Ramos (cell line): ENCODE measurements around the gene RNU6-8.

ENCODE experiments used
- in situ Hi-C: fragments of 300-500 bp; cut with MboI; formaldehyde crosslinking; loops from one replicate; pipeline ENCODE4 v1.14.3; 2022; ENCODE audit warnings: low sequenced_read_pairs; ENCODE audit not compliant: unreplicated experiment

The RNU6-8 gene

DNA sequence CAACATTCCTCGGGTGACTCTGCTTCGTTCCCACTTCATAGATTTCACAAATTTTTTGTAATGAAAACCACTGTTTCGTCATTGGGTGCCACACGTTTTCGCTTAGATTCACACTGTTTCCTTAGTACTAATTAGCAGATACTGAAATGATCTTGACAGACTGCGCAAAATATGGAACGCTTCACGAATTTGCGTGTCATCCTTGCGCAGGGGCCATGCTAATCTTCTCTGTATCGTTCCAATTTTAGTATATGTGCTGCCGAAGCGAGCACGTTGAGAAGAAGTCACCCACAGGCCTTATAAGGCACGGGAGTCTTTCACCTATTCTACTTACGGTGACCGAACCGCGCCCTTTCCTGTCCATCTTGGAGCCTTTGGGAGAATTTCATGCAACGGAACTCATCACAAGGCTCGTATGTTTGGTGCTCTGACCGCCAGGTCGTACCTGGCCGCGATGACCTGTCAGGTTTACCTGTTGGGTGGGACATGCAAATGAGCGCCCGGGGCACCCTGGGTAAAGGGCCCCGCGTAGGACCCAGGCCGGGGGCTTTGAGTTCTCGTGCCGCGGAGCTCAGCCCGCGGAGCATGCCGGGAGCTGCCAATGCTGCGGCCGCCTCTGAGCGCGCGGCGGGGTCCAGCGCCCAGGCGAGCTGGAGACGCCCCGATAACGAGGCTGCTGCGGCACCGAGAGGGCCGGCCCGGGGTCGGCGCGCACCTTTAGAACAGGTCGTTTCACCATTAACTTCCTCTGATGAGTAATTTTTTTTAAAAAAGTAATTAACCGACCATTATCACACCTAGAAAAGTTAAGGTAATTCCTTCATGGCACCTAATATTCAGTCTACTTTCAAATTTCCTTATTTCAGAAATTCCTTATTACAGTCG, at the start of gene RNU6-8:
Gene RNU6-8, minus strand, starts transcription at position 272 of the 885 bp plus-strand sequence.
- in situ Hi-C loops = no loop called here

DNA sequence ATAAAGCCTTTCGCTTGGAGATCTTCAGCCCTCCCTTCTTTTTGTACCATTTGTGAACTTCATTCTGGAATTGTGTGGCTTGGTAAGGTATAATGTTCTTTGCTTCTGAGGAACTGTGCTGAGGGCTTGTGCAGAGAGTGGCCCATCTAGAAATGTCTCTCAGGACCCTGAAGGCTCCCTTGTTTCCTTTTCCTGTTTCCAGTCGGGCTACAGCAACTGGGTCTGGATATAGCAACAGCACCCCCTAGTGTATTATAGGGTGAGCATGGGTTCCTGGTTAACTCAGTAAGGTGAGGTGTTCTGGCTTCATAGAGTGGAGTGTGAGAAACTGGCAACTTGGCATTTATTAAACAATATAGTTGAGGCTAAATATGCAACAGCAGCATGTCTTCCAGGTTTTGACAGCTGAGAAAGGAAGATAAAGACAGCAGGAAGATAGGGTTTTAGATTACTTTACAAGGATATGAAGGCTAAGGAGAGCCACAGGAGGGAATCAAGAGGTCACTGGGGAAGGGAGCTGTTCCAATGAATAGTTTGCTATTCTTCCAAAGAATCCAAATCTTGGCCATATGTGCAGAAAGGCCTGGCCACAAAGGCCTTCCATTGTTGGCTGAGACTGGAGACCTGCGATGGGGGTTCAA, 49.1 kb upstream of the RNU6-8 start:
- in situ Hi-C loops = loop anchor here (5.0 to 10.0 kb wide), 3 partner anchors 185 to 737 kb away; no protein-coding TSS in a partner anchor

DNA sequence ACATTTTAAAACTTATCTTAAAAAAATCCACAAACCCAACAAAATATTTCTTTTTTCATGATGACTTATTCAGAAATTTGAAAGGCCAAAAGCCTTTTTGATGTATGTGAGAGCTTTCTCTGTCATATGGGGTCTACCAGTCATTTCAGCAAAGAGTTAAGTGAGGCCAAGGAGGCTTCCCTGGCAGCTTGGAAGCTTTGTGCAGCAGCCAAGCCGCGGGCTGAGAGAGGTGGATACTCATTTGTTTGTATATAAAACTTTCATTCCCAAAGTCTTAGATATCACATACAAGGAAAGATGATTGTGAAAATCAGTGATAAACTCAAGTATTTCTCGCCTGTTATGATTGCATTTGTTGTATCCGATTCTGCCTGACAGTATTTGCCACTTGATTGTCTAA, 48.5 kb upstream of the RNU6-8 start:
- in situ Hi-C loops = loop anchor here (5.0 to 10.0 kb wide), 3 partner anchors 184 to 737 kb away; no protein-coding TSS in a partner anchor

DNA sequence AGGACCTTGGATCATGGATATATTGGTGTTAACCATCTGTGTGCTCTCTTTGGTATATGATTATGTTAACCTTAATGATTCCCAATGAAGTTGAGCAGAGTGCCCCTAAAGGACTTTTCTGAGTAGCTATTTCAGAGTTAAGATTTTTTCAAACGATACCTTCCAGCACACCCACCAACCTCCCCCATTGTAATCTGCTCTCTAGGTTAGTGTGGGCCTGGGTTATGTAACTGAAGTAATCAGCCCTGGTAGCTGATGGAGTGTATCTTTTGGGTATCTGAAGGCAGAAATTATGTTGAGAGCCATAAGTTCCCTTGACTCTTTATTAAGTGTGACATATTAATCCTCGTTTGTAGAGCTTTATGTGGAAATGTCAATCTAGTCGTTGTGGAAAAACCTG, 47.6 kb upstream of the RNU6-8 start:
- in situ Hi-C loops = loop anchor here (5.0 to 10.0 kb wide), 3 partner anchors 183 to 736 kb away; no protein-coding TSS in a partner anchor

DNA sequence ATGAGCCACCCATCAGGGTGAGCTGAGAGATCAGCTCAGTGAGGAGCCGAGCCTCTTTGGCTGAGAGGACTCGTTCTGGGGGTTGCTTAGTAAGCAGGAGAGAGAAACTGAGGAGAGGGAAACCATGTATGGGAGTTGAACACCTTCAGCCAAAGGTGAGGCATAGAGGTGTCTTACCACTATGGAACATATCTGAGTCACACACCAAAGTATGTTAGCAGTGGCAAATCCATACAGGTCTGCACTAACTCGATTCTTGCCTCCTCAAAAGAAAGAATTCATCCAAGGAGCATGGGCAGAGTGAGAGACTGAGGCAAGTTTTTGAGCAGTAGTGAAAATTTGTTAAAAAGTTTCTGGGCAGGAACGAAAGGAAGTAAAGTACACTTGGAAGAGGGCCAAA, 46.7 kb upstream of the RNU6-8 start:
- in situ Hi-C loops = loop anchor here (5.0 to 10.0 kb wide), 3 partner anchors 182 to 735 kb away; no protein-coding TSS in a partner anchor

DNA sequence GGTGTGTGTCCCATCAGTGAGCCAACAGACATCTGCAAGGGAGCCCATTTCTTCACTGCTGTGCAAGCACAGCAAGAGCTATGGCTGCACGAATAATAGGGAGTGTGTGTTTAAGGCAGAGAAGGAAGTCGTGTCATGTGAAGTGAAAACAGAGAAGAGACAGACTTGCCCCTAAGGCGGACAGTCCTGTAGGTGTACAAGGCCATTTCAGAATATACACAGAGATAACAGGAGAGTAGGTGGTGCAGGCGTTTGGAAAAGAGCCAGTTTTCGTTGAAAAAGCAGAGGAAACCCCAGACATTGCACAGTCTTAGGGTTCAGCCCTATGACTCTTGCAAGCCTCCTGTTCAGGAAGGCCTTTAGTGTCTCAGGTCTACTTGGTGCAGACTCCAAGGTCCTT, 46.3 kb upstream of the RNU6-8 start:
- in situ Hi-C loops = no loop called here

DNA sequence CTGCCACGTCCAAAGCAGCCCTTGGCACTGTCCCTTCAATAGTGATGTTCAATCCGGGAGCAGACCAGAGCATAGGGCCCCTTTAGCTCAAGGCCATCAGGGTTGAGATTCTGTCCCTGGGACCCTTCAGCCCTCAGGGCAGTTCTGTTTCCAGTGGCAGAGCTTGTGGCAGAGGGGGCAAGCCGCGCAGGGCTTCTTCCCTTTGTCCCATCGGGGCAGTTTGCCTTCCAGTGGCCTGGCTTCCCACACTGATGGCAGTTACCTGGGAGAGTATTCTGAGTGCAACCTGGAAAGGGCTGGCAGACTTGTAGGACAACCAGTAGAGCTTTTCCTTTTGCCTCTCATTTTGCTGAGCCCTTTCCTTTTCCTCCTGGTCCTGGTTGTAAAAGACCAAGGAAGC, 43.7 kb upstream of the RNU6-8 start:
- in situ Hi-C loops = no loop called here

DNA sequence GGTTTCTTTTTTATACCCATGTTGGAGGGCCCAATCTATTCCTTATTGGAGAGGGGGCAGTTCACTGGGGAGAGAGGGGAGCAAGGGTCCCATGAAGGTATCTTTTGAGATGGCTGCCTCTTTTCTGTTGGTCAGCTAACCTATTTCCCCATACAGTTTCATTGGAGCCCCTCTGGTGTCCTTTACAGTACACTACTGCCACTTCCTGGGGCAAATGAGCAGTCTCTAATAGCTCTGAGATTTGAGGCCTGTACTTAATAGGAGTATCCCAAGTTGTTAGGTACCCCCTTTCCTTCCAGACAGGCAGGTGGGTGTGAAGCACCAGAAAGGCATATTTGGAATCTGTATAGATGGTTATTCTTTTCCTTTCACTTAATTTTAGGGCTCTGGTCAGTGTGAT, 41.3 kb upstream of the RNU6-8 start:
- in situ Hi-C loops = no loop called here

DNA sequence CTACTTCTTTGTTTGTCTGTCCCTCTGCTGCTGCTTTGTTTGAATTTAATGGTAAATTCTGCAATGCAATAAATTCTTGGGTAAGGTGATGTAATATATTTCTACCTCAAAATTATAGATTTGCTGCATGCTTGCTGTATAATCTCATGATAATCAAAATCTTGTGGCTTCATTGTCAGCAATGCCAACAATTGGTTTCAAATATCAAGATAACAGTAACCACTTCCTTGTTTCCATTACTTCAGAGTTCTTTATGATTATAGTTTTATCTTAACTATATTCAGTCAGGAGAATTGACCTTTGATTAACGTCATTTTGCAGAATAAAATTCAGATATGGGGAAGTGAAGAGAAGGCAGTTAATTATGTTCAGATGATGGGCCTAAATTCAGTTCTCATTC, 30.2 kb upstream of the RNU6-8 start:
- in situ Hi-C loops = no loop called here

DNA sequence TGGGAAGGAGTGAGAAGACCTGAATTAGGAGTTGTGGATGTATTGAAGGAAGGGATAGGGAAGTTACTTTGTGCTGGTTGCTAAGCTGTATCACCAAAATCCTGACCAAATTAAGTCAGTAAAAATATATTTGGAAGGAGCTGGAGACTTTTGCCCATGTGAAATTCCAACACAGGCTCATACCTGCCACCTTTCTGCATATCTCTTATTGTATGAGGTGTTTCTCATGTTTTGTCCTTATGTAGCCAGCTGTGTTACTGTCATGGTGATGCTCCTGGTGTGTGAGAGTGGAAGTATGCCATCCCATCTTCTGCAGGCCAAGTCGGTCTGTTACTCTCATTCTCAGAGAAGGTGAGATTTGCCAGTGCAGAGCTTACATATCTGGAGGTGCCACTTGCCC, 29.4 kb upstream of the RNU6-8 start:
- in situ Hi-C loops = no loop called here

DNA sequence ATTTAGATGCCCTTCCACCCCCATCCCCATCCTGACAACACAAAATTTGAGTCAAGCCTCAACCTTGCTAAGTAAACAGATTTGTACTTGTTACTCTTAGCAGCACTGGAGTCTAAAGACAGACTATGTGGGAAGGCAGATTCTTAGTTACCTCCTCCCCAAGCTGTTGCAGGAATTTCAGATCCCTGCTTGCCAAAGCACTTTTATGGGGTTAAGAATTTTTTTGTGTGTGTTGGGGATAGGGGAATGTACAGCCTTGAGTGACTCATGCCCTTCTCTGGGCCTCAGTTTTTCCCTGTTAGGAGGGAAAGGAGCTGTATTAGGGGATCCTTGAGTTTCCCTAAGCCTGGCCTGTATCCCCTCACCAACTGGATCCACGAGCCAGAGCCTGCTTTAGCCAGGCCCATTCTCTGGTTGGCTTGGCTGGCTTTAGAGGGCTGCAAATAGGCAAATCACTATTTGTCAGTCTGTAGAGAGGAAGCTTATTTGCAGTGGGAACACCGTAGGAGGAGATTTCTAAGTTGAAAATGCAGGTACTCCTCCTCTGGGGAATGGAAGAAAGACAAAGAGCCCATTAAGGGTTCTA, 27.7 kb upstream of the RNU6-8 start:
- in situ Hi-C loops = no loop called here

DNA sequence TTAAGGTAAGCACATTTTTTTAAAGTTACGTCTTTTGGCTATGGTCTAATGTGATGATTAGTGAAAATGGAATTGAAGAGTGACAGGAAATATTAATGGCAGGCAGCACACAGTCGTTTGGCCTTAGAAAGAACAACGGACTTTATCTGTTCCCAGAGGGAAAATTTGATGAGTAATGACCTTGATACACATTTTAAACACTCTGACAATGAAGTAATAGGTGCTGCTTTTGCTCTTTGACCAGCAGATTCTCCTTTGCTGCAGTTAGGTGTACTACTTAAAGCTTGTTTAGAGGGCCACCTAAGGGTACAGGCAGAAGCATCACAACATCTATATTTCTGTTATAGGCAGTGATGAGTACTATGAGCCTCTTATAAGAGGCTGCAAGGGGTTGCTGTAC, 27.1 kb upstream of the RNU6-8 start:
- in situ Hi-C loops = no loop called here

DNA sequence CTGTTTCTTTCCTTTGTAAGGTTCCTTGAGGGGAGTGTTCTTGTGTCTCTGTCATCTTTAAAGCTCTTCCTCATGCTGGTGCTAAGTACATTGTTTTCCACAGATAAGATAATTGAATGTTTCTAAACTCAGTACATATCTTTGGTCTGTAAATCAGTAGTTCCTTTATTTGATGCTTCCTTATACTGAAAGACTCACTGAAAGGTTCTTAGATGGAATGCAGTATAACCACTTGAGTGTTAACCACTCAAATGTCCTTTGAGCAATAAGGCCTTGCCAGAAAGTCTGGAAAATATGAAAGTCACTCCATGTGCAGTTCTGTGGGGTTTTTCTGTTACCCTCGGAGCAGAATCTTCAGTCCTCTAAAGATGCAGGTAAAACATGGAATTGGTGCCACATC, 23.0 kb upstream of the RNU6-8 start:
- in situ Hi-C loops = no loop called here

DNA sequence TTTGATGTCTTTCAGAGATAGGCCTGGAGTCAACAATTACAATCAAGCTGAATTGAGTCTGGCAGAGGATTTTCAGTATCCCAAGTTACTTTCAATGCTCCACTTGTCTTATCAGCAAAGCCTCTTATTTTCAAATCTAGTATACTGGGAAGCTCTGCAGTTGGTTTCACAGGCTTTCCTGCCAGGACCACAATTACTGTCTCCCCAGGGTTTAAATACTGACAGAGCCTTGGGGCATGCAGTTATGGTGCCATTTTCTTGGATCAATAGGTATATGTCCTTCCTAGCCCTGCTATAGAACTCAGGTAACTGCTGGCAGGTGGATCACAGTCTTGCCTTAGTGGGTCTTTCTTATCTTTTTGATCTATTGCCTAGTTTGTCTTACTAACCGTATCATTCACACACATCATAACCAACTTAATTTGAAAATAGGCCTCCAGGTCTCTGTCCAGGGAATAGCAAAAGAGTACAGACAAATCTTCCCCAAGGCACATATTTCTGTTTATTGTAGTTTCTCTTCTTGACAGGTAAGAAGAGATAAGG, 22.4 kb upstream of the RNU6-8 start:
- in situ Hi-C loops = no loop called here

DNA sequence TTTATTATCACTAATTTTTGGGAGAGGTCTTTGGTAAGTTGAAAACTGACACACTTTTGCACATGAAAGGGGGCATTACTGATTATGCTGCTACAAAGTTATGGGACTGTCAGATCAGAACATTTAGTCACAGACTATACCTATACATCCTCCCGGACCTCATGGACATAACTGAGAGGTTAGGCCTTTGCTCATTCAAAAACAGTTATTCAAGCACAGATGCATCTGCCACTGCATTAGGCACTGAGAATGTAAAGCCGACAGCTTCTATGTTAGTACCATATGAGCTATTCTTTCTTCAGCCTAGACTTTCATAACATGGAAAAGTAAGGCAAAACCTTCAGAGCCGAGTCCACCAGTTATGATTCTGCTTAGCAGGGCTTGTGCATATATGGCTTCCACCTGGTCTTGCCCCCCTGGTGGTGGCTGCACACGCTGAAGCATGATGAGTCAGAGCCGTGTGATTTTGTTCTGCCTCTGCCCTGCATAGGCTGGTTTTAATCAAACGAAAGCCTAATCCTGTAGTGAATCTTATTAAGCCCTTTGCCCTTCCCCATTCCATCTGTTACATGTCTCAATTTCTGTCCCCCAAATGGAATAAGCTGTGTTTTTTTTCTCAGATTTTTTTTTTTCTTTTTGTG, 21.8 kb upstream of the RNU6-8 start:
- in situ Hi-C loops = no loop called here

DNA sequence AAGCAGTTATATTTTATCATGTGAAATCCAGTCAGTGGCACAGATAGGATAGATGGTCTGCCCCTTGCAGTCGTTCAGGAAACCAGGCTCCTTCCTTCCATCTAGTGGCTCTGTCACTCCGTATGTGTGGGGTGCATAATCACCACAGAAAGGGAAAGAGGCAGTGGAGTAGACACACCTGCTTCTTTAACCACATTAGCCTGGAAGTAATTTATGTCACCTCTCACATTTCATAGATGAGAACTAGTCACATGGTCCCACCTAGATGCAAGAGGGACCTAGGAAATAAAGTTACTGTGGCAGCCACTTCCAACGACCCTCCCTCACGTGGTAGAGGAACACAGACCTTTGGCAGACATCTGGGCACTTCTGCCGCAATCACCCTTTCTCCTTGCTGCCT, 14.2 kb upstream of the RNU6-8 start:
- in situ Hi-C loops = no loop called here

DNA sequence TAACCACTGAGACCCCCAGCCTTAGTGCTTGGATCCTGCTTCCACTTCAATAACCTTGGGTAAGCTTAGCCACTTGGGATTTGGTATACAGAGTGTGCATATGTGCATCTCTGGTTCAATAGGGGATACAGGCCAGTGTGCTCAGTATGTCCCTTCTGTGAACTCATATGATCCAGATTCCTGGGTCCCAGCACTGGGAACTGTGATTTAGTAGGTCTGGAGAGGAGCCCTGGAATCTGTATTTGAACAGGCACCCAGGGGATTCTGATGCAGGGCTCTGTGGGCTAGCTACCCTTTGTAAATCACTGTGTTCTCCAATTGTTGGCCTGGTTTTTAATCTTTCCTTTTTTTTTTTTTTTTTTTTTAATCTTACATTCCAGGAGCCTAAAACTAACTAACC, 9.8 kb upstream of the RNU6-8 start:
- in situ Hi-C loops = no loop called here

DNA sequence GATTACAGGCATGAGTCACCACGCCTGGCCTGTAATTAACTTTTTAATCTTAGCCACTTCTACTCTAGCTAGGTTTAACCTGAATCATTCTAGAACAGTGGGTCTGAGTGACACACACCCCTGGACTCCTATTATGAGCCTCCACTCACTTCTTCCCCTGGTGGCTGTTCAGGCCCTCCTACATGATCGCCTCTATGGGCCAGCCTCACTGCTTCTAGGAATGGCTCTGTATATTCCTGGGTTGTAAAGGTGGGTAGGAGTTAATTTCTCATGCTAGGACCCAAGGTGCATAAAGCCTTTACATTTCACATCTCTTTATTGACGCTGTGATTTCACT, 8.0 kb upstream of the RNU6-8 start:
- in situ Hi-C loops = no loop called here

DNA sequence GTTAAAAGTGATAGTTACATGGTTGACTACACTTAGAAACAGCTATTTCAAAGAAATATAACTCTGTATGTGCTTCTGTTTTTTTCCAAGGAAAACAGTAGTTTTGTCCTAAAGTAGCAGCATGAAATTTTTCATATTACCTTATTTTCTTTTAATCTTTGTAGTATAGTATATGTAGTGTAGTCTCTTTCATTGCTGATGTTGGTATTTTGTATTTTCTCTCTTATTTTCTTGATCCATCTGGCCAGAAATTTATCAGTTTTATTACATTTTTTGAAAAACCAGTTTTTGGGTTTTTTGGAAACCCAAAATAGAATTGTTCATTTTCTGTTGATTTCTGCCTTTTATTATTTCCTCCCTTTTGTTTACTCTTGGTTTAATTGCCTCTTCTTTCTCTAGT, 6.4 kb upstream of the RNU6-8 start:
- in situ Hi-C loops = no loop called here

DNA sequence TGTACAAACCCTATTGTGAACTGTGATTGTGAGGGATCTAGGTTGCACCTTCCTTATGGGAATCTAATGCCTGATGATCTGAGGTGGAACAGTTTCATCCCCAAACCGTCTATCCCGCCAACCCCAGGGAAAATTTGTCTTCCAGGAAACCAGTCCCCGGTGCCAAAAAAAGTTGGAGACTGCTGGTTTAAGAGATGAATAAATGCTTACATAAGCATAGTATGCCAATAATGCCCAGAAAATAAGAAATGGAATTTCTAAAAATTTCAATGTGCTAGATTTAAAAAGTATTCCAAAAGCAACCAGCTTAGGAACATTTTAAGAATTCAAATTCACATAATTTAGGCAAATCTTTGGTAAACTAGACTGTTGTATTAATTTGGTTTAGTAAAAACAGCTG, 5.4 kb upstream of the RNU6-8 start:
- in situ Hi-C loops = no loop called here

DNA sequence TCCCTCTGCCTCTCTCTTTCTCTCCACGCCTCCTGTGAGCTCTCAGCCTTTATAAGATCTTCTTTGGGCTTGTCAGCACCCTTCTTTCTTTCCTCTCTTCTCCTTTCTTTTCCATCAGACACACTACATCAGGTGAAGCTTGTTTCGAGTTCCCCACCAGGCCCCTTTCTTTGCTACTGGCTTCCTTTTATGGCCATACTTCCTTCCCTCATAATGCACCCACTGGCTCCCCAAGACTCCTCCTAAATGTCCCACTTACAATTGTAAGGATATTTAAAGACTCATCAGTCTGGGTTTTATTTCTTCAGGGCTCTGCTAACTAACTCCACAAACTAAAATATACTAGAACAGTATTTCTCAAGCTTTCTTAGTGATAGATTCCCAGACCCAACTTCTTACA, 3.5 kb upstream of the RNU6-8 start:
- in situ Hi-C loops = no loop called here
